K562 (cell line): ENCODE measurements around the gene HYAL3. TPM values are rescaled to one million over a fixed set of nuclear protein-coding genes. Genes with fewer than 3 reads are reported as not detected.

ENCODE experiments used
- ARID1B ChIP-seq: fragments of 450-650 bp; IDR thresholded peaks from 2 replicates; pipeline ENCODE4 v1.6.1; 2016; ENCODE audit warnings: antibody characterized with exemption, mild to moderate bottlenecking, inconsistent platforms
- ATF1 ChIP-seq, 2 experiments: fragments of 450-650 bp in 1 of 2; IDR thresholded peaks; 2 replicates each; pipeline ENCODE4 v1.6.1; 2016; ENCODE audit warnings: missing compliant biosample characterization in 1 of 2, missing genetic modification characterization in 1 of 2
- CBX1 ChIP-seq: sonication (generic); IDR thresholded peaks from 2 replicates; pipeline ENCODE4 v1.6.1; 2016; ENCODE audit warnings: antibody characterized with exemption, low read depth, mild to moderate bottlenecking
- CREB1 ChIP-seq, 2 experiments: sonication (generic) in 1 of 2; formaldehyde crosslinking in 1 of 2; IDR thresholded peaks; 2 replicates each; pipeline versions ENCODE4 v1.6.1 to v1.8.0; 2012 to 2022; ENCODE audit warnings: inconsistent platforms in 1 of 2, mild to moderate bottlenecking in 1 of 2, missing genetic modification reagents in 1 of 2, moderate library complexity in 1 of 2
- ESRRA ChIP-seq: fragments of 450-650 bp; IDR thresholded peaks from 2 replicates; pipeline ENCODE4 v1.6.1; 2014; ENCODE audit warnings: low read depth, mild to moderate bottlenecking, moderate library complexity, borderline replicate concordance
- FOXM1 ChIP-seq, 2 experiments: fragments of 450-650 bp in 1 of 2; sonication (generic) in 1 of 2; formaldehyde crosslinking in 1 of 2; IDR thresholded peaks; 2 replicates each; pipeline versions ENCODE4 v1.6.1 to v1.9.0; 2017 to 2022; ENCODE audit warnings: low read depth in 2 of 2, mild to moderate bottlenecking in 2 of 2, missing genetic modification reagents in 1 of 2, moderate library complexity in 1 of 2
- HCFC1 ChIP-seq: IDR thresholded peaks from 2 replicates; pipeline ENCODE4 v1.6.1; 2012; ENCODE audit warnings: low read depth, low read length, improper control_type of control experiment
- HMGXB4 ChIP-seq: sonication (generic); formaldehyde crosslinking; IDR thresholded peaks from 2 replicates; pipeline ENCODE4 v1.8.1; 2023; ENCODE audit warnings: mild to moderate bottlenecking, missing genetic modification reagents
- KDM5B ChIP-seq: fragments of 200-600 bp; sonication (generic); IDR thresholded peaks from 2 replicates; pipeline ENCODE4 v1.6.1; 2012; ENCODE audit warnings: low read depth, mild to moderate bottlenecking, moderate library complexity, low read length, control low read depth, inconsistent platforms; ENCODE audit not compliant: insufficient replicate concordance
- KLF6 ChIP-seq: fragments of 250-450 bp; sonication (Bioruptor Pico); IDR thresholded peaks from 2 replicates; pipeline ENCODE4 v1.4.0; 2020; ENCODE audit warnings: mild to moderate bottlenecking, moderate library complexity, borderline replicate concordance
- MAZ ChIP-seq, 2 experiments: fragments of 450-650 bp in 1 of 2; sonication (generic) in 1 of 2; formaldehyde crosslinking; IDR thresholded peaks in 1 of 2; conservative IDR thresholded peaks in 1 of 2; 2 replicates each; pipeline versions ENCODE4 v1.4.0 to v1.5.0; 2020; ENCODE audit warnings: mild to moderate bottlenecking in 1 of 2, missing genetic modification reagents in 1 of 2
- PHB2 ChIP-seq: fragments of 450-650 bp; IDR thresholded peaks from 2 replicates; pipeline ENCODE4 v1.6.1; 2017; ENCODE audit warnings: low read depth
- PML ChIP-seq: IDR thresholded peaks from 2 replicates; pipeline ENCODE4 v1.6.1; 2012; ENCODE audit warnings: low read length, inconsistent platforms
- RFX7 ChIP-seq: fragments of 250-450 bp; sonication (Bioruptor Pico); IDR thresholded peaks from 2 replicates; pipeline ENCODE4 v1.5.1; 2021; ENCODE audit warnings: mild to moderate bottlenecking
- SAP30 ChIP-seq: fragments of 200-600 bp; sonication (generic); IDR thresholded peaks from 2 replicates; pipeline ENCODE4 v1.6.1; 2012; ENCODE audit warnings: borderline replicate concordance, low read depth, mild to moderate bottlenecking, moderate library complexity, low read length, control low read depth, inconsistent platforms; ENCODE audit not compliant: insufficient read depth, poor library complexity, severe bottlenecking
- TAL1 ChIP-seq: fragments of 450-650 bp; IDR thresholded peaks from 2 replicates; pipeline ENCODE4 v1.6.1; 2016; ENCODE audit warnings: mild to moderate bottlenecking
- TEAD4 ChIP-seq, 2 experiments: sonication (generic) in 1 of 2; formaldehyde crosslinking in 1 of 2; IDR thresholded peaks; 2 replicates each; pipeline versions ENCODE4 v1.6.1 to v1.8.0; 2012 to 2022; ENCODE audit warnings: borderline replicate concordance in 1 of 2, inconsistent platforms in 1 of 2, low read length in 1 of 2, mild to moderate bottlenecking in 1 of 2, missing genetic modification reagents in 1 of 2
- ZBTB26 ChIP-seq: fragments of 450-650 bp; formaldehyde crosslinking; IDR thresholded peaks from 2 replicates; pipeline ENCODE4 v1.4.0; 2022; ENCODE audit warnings: missing genetic modification characterization
- ZNF134 ChIP-seq: fragments of 250-450 bp; sonication (Bioruptor Pico); conservative IDR thresholded peaks from 2 replicates; pipeline ENCODE4 v1.4.0; 2020
- ZNF431 ChIP-seq: sonication (generic); formaldehyde crosslinking; IDR thresholded peaks from 2 replicates; pipeline ENCODE4 v1.8.0; 2022; ENCODE audit warnings: mild to moderate bottlenecking, missing genetic modification reagents
- ZNF449 ChIP-seq: fragments of 250-450 bp; sonication (Bioruptor Pico); IDR thresholded peaks from 2 replicates; pipeline ENCODE4 v1.8.0; 2022; ENCODE audit warnings: moderate library complexity, mild to moderate bottlenecking, inconsistent platforms
- polyA plus RNA-seq, 8 experiments: library from polyadenylated mRNA; depleted of rRNA in 4 of 8; stranded (reverse) in 5 of 8; unstranded in 3 of 8; fragments of >200 nt; fragmentation: Nextera tagmentation in 2 of 8; fragmentation: Illumina TruSeq in 1 of 8; extraction: Ambion mirVana in 2 of 8; extraction: Trizol in 1 of 8; gene quantifications; 2 replicates each; pipeline versions ENCODE4 v1.2.1 to v1.2.3, GENCODE V29; 2011 to 2014; ENCODE audit warnings: inconsistent platforms in 1 of 8, missing spikeins in 1 of 8
- total RNA-seq, 7 experiments: library from RNA; depleted of rRNA in 6 of 7; stranded (reverse); fragments of >200 nt in 6 of 7; fragmentation: Illumina TruSeq in 2 of 7; extraction: Trizol in 2 of 7; gene quantifications; 2 replicates each; pipeline versions ENCODE4 v1.2.1 to v1.2.3, GENCODE V29; 2011 to 2021; ENCODE audit warnings: low replicate concordance in 1 of 7

HYAL3 gene
- total and polyA plus RNA-seq, 9 of the 15 experiments (the other 6 are each of a cell fraction or from before 2014, with no cell fraction given) = 0.38 to 9.1 (median 6.8) TPM

- no peak for TF ChIP-seq ATF1 (CRISPR knock-in tag; IDR thresholded peaks at IDR 0.05)
- peak; percentile 84 for TF ChIP-seq ATF1 (tag; IDR thresholded peaks at IDR 0.05)
- 0 out of 2 replicates have a peak, but pooled peaks have one; percentile 8 for TF ChIP-seq HCFC1
- TF ChIP-seq PHB2 = no peak
- no peak for TF ChIP-seq ZNF134 (CRISPR knock-in tag)
- no peak for TF ChIP-seq ZBTB26 (CRISPR knock-in tag)
- TF ChIP-seq RFX7 = no peak
- peak in 1 of 2 experiments; percentile 69 for TF ChIP-seq MAZ (CRISPR knock-in tag; conservative IDR thresholded peaks at IDR 0.05 in 1 of 2, IDR thresholded peaks at IDR 0.05 in 1 of 2)
- 0 out of 2 replicates have a peak, but pooled peaks have one; percentile 32 for TF ChIP-seq KLF6 (CRISPR knock-in tag)
- 0 out of 2 replicates have a peak, but pooled peaks have one; percentile 48 for TF ChIP-seq CBX1
- 0 out of 2 replicates have a peak, but pooled peaks have one; percentile 28 for TF ChIP-seq FOXM1 (IDR thresholded peaks at IDR 0.05; ENCODE audit: low read depth)
- TF ChIP-seq FOXM1 (CRISPR knock-in tag; IDR thresholded peaks at IDR 0.05; ENCODE audit: low read depth) = no peak
- no peak for TF ChIP-seq TAL1
- no peak for TF ChIP-seq TEAD4 (IDR thresholded peaks at IDR 0.05; ENCODE audit: low read length)
- no peak for TF ChIP-seq TEAD4 (CRISPR knock-in tag; IDR thresholded peaks at IDR 0.05; ENCODE audit: borderline replicate concordance)
- TF ChIP-seq ESRRA = peak; percentile 2; the same call in 1 of the 2 replicates
- TF ChIP-seq HMGXB4 (CRISPR knock-in tag) = no peak
- TF ChIP-seq CREB1 (IDR thresholded peaks at IDR 0.05) = peak; percentile 44; the same call in 1 of the 2 replicates
- peak; percentile 67; the same call in 1 of the 2 replicates for TF ChIP-seq CREB1 (CRISPR knock-in tag; IDR thresholded peaks at IDR 0.05)
- peak; percentile 65 for TF ChIP-seq SAP30
- 0 out of 2 replicates have a peak, but pooled peaks have one; percentile 37 for TF ChIP-seq PML
- TF ChIP-seq ARID1B = no peak
- TF ChIP-seq ZNF449 (CRISPR knock-in tag) = no peak
- no peak for TF ChIP-seq ZNF431 (CRISPR knock-in tag)
- TF ChIP-seq KDM5B = peak; percentile 42
These were observed 38.1 kb upstream of the HYAL3 start (continued) for GRCh38 chr3:50337175-50337861.
